Measurements from ENCODE around the gene TIGAR. TPM values are rescaled to one million over a fixed set of nuclear protein-coding genes. Genes with fewer than 3 reads are reported as not detected.

Gene TIGAR
- total and polyA plus RNA-seq, 2 experiments from 2014 or later: 9.3 to 23.6 TPM

DNA sequence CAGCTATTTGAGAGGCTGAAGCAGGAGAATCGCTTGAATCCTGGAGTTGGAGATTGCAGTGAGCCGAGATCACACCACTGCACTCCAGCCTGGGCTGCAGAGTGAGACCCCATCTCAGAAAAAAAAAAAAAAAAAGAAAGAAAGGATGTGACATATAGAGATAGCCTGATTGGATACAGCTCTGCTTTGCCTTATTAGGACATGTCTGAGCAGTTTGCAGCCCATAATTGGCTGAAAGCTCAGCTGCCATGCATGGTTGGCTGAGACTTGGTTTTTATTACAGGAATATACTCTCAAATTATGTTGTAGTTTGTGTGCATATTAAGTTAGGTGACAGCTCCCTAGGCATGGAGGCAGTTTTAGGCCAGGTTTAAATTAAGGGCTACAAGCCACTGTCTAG is 6.3 kb downstream of the TIGAR start:
- no peak overlapping the region for H3K4me2 ChIP-seq (ENCODE audit: unreplicated experiment)
- no peaks in the 10 kb centered on the region for H3K9me2 ChIP-seq (ENCODE audit: insufficient read depth)
- H3K9me3 ChIP-seq (ENCODE audit: low read depth): no peaks in the 10 kb centered on the region
- no peak overlapping the region for H3K4me3 ChIP-seq
- no peaks in the 10 kb centered on the region for H3K27me3 ChIP-seq (replicated peaks; ENCODE audit: insufficient read depth)
- no peak for TF ChIP-seq EZH2 (IDR thresholded peaks at IDR 0.05; ENCODE audit: insufficient read depth, poor library complexity, severe bottlenecking)
- no peak for TF ChIP-seq EZH2phosphoT487 (IDR thresholded peaks at IDR 0.05; ENCODE audit: insufficient read depth, low read depth)
- H4K20me1 ChIP-seq (ENCODE audit: insufficient read depth): no peaks in the 10 kb centered on the region
- peaks cover 4% of the 10 kb centered on the region; the same call in 1 of the 2 replicates for H3K4me1 ChIP-seq (ENCODE audit: insufficient read depth)
- DNase-seq: no peak
- in situ Hi-C loops (cut with MboI): no loop called here
- H3F3A ChIP-seq (ENCODE audit: insufficient read depth): no peaks in the 10 kb centered on the region
- no peak overlapping the region for H3K9ac ChIP-seq
- no peak overlapping the region for H3K27ac ChIP-seq
- H3K79me2 ChIP-seq (ENCODE audit: insufficient read depth): peaks cover 99% of the 10 kb centered on the region
- no peaks in the 10 kb centered on the region for H3K36me3 ChIP-seq (ENCODE audit: low read depth)
- 96 to 100% methylated on average over 2 of the region's 2 CpGs for WGBS, 2 experiments (ENCODE audit: low coverage in 1 of 2, low lambda C conversion rate in 2 of 2, missing lambda C conversion rate in 2 of 2)
- H2AFZ ChIP-seq: no peak overlapping the region

DNA sequence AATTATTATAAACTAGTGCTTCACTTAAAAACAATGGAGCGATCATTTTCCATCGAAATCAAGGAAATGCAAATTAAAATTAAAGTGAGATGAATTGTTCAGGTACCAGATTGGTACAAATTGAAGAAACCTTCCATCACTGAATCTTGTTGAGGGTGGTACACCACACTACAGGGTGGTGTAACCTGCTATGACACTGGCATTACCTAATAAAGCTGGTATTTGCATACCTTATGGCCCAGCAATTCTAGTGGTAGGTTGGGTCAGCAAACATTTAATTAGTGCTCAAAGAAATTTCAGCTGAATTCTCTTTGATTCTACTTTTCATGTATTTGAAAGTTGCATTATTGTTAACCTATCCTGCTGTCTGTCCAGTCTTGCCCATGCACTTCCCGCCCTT is 9.2 kb downstream of the TIGAR start:
- in situ Hi-C loops (cut with MboI): no loop called here
- H3K4me1 ChIP-seq (ENCODE audit: insufficient read depth): no peaks in the 10 kb centered on the region
- no peaks in the 10 kb centered on the region for H4K20me1 ChIP-seq (ENCODE audit: insufficient read depth)
- no peak overlapping the region for H3K4me2 ChIP-seq (ENCODE audit: unreplicated experiment)
- no peak overlapping the region for H3K27ac ChIP-seq
- 0 out of 2 replicates have a peak, but pooled peaks cover 5% of the 10 kb centered on the region for H3K36me3 ChIP-seq (ENCODE audit: low read depth)
- no peaks in the 10 kb centered on the region for H3K9me3 ChIP-seq (ENCODE audit: low read depth)
- TF ChIP-seq EZH2phosphoT487 (IDR thresholded peaks at IDR 0.05; ENCODE audit: insufficient read depth, low read depth) (no peak), EZH2 (IDR thresholded peaks at IDR 0.05; ENCODE audit: insufficient read depth, poor library complexity, severe bottlenecking) (no peak)
- no peak overlapping the region for H3K9ac ChIP-seq
- WGBS, 2 experiments (ENCODE audit: low coverage in 1 of 2, low lambda C conversion rate in 2 of 2, missing lambda C conversion rate in 2 of 2): 97% methylated on average over 3 of the region's 3 CpGs
- no peaks in the 10 kb centered on the region for H3K9me2 ChIP-seq (ENCODE audit: insufficient read depth)
- H3F3A ChIP-seq (ENCODE audit: insufficient read depth): no peaks in the 10 kb centered on the region
- no peak for DNase-seq
- no peak overlapping the region for H2AFZ ChIP-seq
- H3K27me3 ChIP-seq (replicated peaks; ENCODE audit: insufficient read depth): no peaks in the 10 kb centered on the region
- H3K79me2 ChIP-seq (ENCODE audit: insufficient read depth): peaks cover 71% of the 10 kb centered on the region
- H3K4me3 ChIP-seq: no peak overlapping the region

DNA sequence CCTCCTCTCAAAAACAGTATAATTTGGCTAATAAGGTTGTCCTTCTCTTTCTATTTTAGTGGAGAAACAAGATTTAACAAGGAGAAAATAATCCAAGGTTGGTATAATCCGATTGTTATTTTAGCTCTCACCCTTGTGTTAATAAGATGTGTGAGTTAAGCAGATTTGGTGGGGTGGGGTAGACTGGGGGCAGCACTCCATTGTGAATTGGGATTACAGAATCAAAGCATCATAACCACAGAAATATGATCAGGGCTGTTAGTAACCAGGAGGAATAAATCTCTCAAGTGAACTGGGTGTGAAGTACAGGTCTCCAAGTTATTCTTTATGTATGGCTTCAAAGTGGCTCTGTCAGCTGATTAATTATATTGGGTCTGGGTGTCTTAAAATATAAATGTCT is 10.2 kb downstream of the TIGAR start:
- Histone ChIP-seq H3K27ac (no peak overlapping the region), H3K79me2 (ENCODE audit: insufficient read depth) (peaks cover 60% of the 10 kb centered on the region)
- in situ Hi-C loops (cut with MboI): no loop called here

DNA sequence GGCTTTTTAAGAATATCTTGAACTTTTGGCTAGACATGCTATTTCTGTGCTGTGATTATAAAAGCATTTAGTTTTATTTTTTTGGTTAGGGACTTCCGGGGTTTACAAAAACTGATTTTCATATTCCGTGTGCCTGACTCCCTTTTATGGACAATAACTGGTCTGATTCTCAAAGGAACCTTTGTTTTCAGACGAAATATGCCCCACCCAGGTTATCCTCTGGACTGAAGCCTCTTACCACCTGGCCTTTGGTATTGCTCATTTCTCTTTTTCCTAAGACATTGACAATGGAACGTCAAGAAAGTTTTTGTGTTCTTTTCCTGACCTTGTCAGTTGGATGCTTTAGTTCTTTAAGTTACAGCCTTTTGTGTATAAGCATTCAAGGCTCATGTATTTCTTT is 10.8 kb downstream of the TIGAR start:
- Histone ChIP-seq H3K27ac (no peak overlapping the region), H4K20me1 (ENCODE audit: insufficient read depth) (no peaks in the 10 kb centered on the region), H3K4me2 (ENCODE audit: unreplicated experiment) (no peak overlapping the region), H3K9me3 (ENCODE audit: low read depth) (no peaks in the 10 kb centered on the region), H3K4me3 (no peak overlapping the region), H3K36me3 (ENCODE audit: low read depth) (0 out of 2 replicates have a peak, but pooled peaks cover 7% of the 10 kb centered on the region), H3K79me2 (ENCODE audit: insufficient read depth) (peaks cover 54% of the 10 kb centered on the region), H3K9ac (no peak overlapping the region), H3F3A (ENCODE audit: insufficient read depth) (no peaks in the 10 kb centered on the region), H3K4me1 (ENCODE audit: insufficient read depth) (no peaks in the 10 kb centered on the region), H3K9me2 (ENCODE audit: insufficient read depth) (no peaks in the 10 kb centered on the region), H3K27me3 (replicated peaks; ENCODE audit: insufficient read depth) (no peaks in the 10 kb centered on the region), H2AFZ (no peak overlapping the region)
- in situ Hi-C loops (cut with MboI): no loop called here
- DNase-seq: no peak
- WGBS, 2 experiments (ENCODE audit: low coverage in 1 of 2, low lambda C conversion rate in 2 of 2, missing lambda C conversion rate in 2 of 2): 59 to 66% methylated on average over 4 of the region's 4 CpGs
- TF ChIP-seq EZH2 (IDR thresholded peaks at IDR 0.05; ENCODE audit: insufficient read depth, poor library complexity, severe bottlenecking) (no peak), EZH2phosphoT487 (IDR thresholded peaks at IDR 0.05; ENCODE audit: insufficient read depth, low read depth) (no peak)

More for the DNA sequence above, 10.2 kb downstream of the TIGAR start:
- Histone ChIP-seq H3K4me3 (no peak overlapping the region), H3F3A (ENCODE audit: insufficient read depth) (no peaks in the 10 kb centered on the region), H3K9me3 (ENCODE audit: low read depth) (no peaks in the 10 kb centered on the region), H2AFZ (no peak overlapping the region), H3K27me3 (replicated peaks; ENCODE audit: insufficient read depth) (no peaks in the 10 kb centered on the region), H3K9me2 (ENCODE audit: insufficient read depth) (no peaks in the 10 kb centered on the region), H3K4me2 (ENCODE audit: unreplicated experiment) (no peak overlapping the region), H3K4me1 (ENCODE audit: insufficient read depth) (no peaks in the 10 kb centered on the region), H3K9ac (no peak overlapping the region), H3K36me3 (ENCODE audit: low read depth) (0 out of 2 replicates have a peak, but pooled peaks cover 5% of the 10 kb centered on the region), H4K20me1 (ENCODE audit: insufficient read depth) (no peaks in the 10 kb centered on the region)
- DNase-seq: no peak
- WGBS, 2 experiments (ENCODE audit: low coverage in 1 of 2, low lambda C conversion rate in 2 of 2, missing lambda C conversion rate in 2 of 2): 90 to 95% methylated on average over 1 of the region's 1 CpG
- no peak for TF ChIP-seq EZH2phosphoT487 (IDR thresholded peaks at IDR 0.05; ENCODE audit: insufficient read depth, low read depth)
- no peak for TF ChIP-seq EZH2 (IDR thresholded peaks at IDR 0.05; ENCODE audit: insufficient read depth, poor library complexity, severe bottlenecking)

DNA sequence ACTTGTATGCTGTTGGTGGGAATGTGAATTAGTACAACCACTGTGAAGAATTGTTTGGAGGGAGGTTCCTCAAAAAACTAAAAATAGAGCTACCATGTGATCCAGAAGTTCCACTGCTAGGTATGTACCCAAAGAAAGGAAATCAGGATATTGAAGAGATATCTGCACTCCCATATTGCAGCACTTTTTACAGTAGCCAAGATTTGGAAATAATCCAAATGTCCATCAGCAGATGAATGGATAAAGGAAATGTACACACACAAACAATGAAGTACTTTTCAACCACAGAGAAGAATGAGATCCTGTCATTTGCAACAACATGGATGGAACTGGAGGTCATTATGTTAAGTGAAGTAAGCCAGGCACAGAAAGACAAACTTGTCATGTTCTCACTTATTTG is 25.9 kb downstream of the TIGAR start:
- DNase-seq: no peak
- Histone ChIP-seq H3K9me3 (ENCODE audit: low read depth) (no peaks in the 10 kb centered on the region), H3K79me2 (ENCODE audit: insufficient read depth) (no peaks in the 10 kb centered on the region), H3K4me3 (no peak overlapping the region), H4K20me1 (ENCODE audit: insufficient read depth) (no peaks in the 10 kb centered on the region), H3K27ac (no peak overlapping the region), H2AFZ (no peak overlapping the region), H3K9ac (no peak overlapping the region), H3K36me3 (ENCODE audit: low read depth) (peaks cover 13% of the 10 kb centered on the region), H3K4me2 (ENCODE audit: unreplicated experiment) (no peak overlapping the region), H3K9me2 (ENCODE audit: insufficient read depth) (no peaks in the 10 kb centered on the region), H3K4me1 (ENCODE audit: insufficient read depth) (no peaks in the 10 kb centered on the region), H3F3A (ENCODE audit: insufficient read depth) (no peaks in the 10 kb centered on the region), H3K27me3 (replicated peaks; ENCODE audit: insufficient read depth) (no peaks in the 10 kb centered on the region)
- no peak for TF ChIP-seq EZH2phosphoT487 (IDR thresholded peaks at IDR 0.05; ENCODE audit: insufficient read depth, low read depth)
- TF ChIP-seq EZH2 (IDR thresholded peaks at IDR 0.05; ENCODE audit: insufficient read depth, poor library complexity, severe bottlenecking): no peak
- in situ Hi-C loops (cut with MboI): no loop called here
